GM04504 (cell line): ENCODE data around the gene NOXRED1.
"Not testable (repeated sequence)": the region's sequence is repeated elsewhere in the genome, so short reads cannot be mapped to it uniquely, and the experiment has no call there.

Experiments used
- DNase-seq: peaks from one replicate; pipeline ENCODE4 v3.0.0-alpha.2; 2012; ENCODE audit warnings: low read depth

NOXRED1 gene

GRCh38 chr14:77423423-77423822, at the start of gene NOXRED1:
NOXRED1 (minus strand) TSS chr14:77423523; CDS start chr14:77422889, 634 bp downstream.
- DNase-seq, result no peak

- DNase-seq, result no peak
Measured at GRCh38 chr14:77470224-77470870, 47.0 kb upstream of the NOXRED1 start.

- no peak for DNase-seq
Measured at GRCh38 chr14:77469539-77469938, 46.2 kb upstream of the NOXRED1 start.

GRCh38 chr14:77469067-77469505, 45.8 kb upstream of the NOXRED1 start:
- DNase-seq, result no peak

GRCh38 chr14:77467801-77468200, 44.5 kb upstream of the NOXRED1 start:
- no peak for DNase-seq

- DNase-seq, result peak; percentile 51
Measured at GRCh38 chr14:77459072-77459723, 35.9 kb upstream of the NOXRED1 start.

GRCh38 chr14:77458249-77458950, 35.1 kb upstream of the NOXRED1 start:
- peak; percentile 4 for DNase-seq

- peak; percentile 98 for DNase-seq
Measured at GRCh38 chr14:77457522-77458248, 34.4 kb upstream of the NOXRED1 start, which contains the start of the genes AHSA1 and VIPAS39. AHSA1 (plus strand) TSS chr14:77458093; CDS start chr14:77458190, 97 bp downstream. VIPAS39 (minus strand) TSS chr14:77457601; CDS start chr14:77454102, 3,499 bp downstream.

- DNase-seq, result no peak
Measured at GRCh38 chr14:77457115-77457521, 33.8 kb upstream of the NOXRED1 start.

- no peak for DNase-seq
Measured at GRCh38 chr14:77455966-77456640, 32.8 kb upstream of the NOXRED1 start.

GRCh38 chr14:77442196-77442595, 18.9 kb upstream of the NOXRED1 start:
- DNase-seq, result no peak

- no peak for DNase-seq
Measured at GRCh38 chr14:77439861-77440260, 16.5 kb upstream of the NOXRED1 start.

- DNase-seq, result no peak
Measured at GRCh38 chr14:77438596-77438995, 15.3 kb upstream of the NOXRED1 start.

GRCh38 chr14:77436042-77436441, 12.7 kb upstream of the NOXRED1 start:
- DNase-seq, result no peak

- no peak for DNase-seq
Measured at GRCh38 chr14:77426396-77426795, 3.1 kb upstream of the NOXRED1 start.

GRCh38 chr14:77424862-77425261, 1.5 kb upstream of the NOXRED1 start:
- no peak for DNase-seq

GRCh38 chr14:77421201-77421600, 2.1 kb downstream of the NOXRED1 start:
- DNase-seq, result peak; percentile 6

GRCh38 chr14:77416836-77417235, 6.5 kb downstream of the NOXRED1 start:
- DNase-seq, result no peak

- not testable (repeated sequence) for DNase-seq
Measured at GRCh38 chr14:77416098-77416497, 7.2 kb downstream of the NOXRED1 start.

- not testable (repeated sequence) for DNase-seq
Measured at GRCh38 chr14:77415403-77416030, 7.8 kb downstream of the NOXRED1 start.

- DNase-seq, result no peak
Measured at GRCh38 chr14:77409131-77409533, 14.2 kb downstream of the NOXRED1 start.
